GM12878 (cell line): Measurements from ENCODE around the gene WFIKKN1. TPM values are rescaled to one million over a fixed set of nuclear protein-coding genes. Genes with fewer than 3 reads are reported as not detected.

ENCODE experiments used
- BHLHE40 ChIP-seq, 2 experiments: fragments of 450-650 bp in 1 of 2; IDR thresholded peaks; 2 replicates each; pipeline ENCODE4 v1.6.1; 2011 to 2017; ENCODE audit warnings: low read depth in 2 of 2, borderline replicate concordance in 1 of 2, improper control_type of control experiment in 1 of 2, low read length in 1 of 2, mild to moderate bottlenecking in 1 of 2
- CREB1 ChIP-seq: IDR thresholded peaks from 2 replicates; pipeline ENCODE4 v1.6.1; 2012; ENCODE audit warnings: low read depth, mild to moderate bottlenecking, inconsistent platforms
- CTCF ChIP-seq, 3 experiments: IDR thresholded peaks in 2 of 3; conservative IDR thresholded peaks in 1 of 3; 2 replicates each; pipeline ENCODE4 v1.5.1; 2011; ENCODE audit warnings: low read depth in 3 of 3, low read length in 3 of 3, mild to moderate bottlenecking in 3 of 3, control low read depth in 2 of 3, moderate library complexity in 2 of 3, inconsistent platforms in 1 of 3, mixed read lengths in 1 of 3; ENCODE audit not compliant: control insufficient read depth in 2 of 3, insufficient read depth in 1 of 3; ENCODE audit errors: extremely low read depth in 1 of 3
- IKZF2 ChIP-seq, 2 experiments: fragments of 450-650 bp; IDR thresholded peaks; 2 replicates each; pipeline ENCODE4 v1.6.1; 2017; ENCODE audit warnings: mild to moderate bottlenecking in 2 of 2, moderate library complexity in 2 of 2
- RAD21 ChIP-seq: IDR thresholded peaks from 2 replicates; pipeline ENCODE4 v1.6.1; 2011; ENCODE audit warnings: mild to moderate bottlenecking, low read depth, low read length, moderate library complexity; ENCODE audit not compliant: insufficient read depth
- SMC3 ChIP-seq: IDR thresholded peaks from 2 replicates; pipeline ENCODE4 v1.6.1; 2011; ENCODE audit warnings: low read length, improper control_type of control experiment, borderline replicate concordance
- SP1 ChIP-seq: IDR thresholded peaks from one replicate; pipeline ENCODE4 v1.6.1; 2011; ENCODE audit warnings: low read depth, low read length
- YY1 ChIP-seq: IDR thresholded peaks from 2 replicates; pipeline ENCODE4 v1.6.1; 2011; ENCODE audit warnings: low read depth, mild to moderate bottlenecking, low read length
- ZBTB11 ChIP-seq: fragments of 450-650 bp; formaldehyde crosslinking; IDR thresholded peaks from 2 replicates; pipeline ENCODE4 v1.5.0; 2022; ENCODE audit warnings: mild to moderate bottlenecking, missing genetic modification characterization
- ZNF217 ChIP-seq: fragments of 450-650 bp; IDR thresholded peaks from 2 replicates; pipeline ENCODE4 v1.6.1; 2017; ENCODE audit warnings: antibody characterized with exemption, mild to moderate bottlenecking
- polyA plus RNA-seq, 11 experiments: library from polyadenylated mRNA; depleted of rRNA in 4 of 11; unstranded in 6 of 11; stranded (reverse) in 5 of 11; fragments of >200 nt; fragmentation: Nextera tagmentation in 4 of 11; fragmentation: Illumina TruSeq in 1 of 11; extraction: Ambion mirVana in 4 of 11; extraction: Trizol in 1 of 11; gene quantifications; 1 replicate in 1 of 11; 2 replicates in 10 of 11; pipeline versions ENCODE4 v1.2.1 to v1.2.3, GENCODE V29; 2011 to 2016; ENCODE audit warnings: inconsistent platforms in 2 of 11, missing spikeins in 2 of 11, low read depth in 1 of 11
- total RNA-seq, 4 experiments: library from RNA; depleted of rRNA in 3 of 4; stranded (reverse); fragments of >200 nt in 3 of 4; fragmentation: Illumina TruSeq in 1 of 4; extraction: Trizol in 1 of 4; gene quantifications; 2 replicates each; pipeline versions ENCODE4 v1.2.1 to v1.2.3, GENCODE V29; 2013 to 2021

WFIKKN1 gene
- total and polyA plus RNA-seq, 10 of the 15 experiments (the other 5 are each of a cell fraction or from before 2014, with no cell fraction given) = 0.01 to 0.41 (median 0.05) TPM; not detected in 2

- peak; percentile 14 to 62 (median 33); a peak in 4 of 6 replicates for TF ChIP-seq CTCF (IDR thresholded peaks at IDR 0.05 in 2 of 3, conservative IDR thresholded peaks at IDR 0.05 in 1 of 3; ENCODE audit: control insufficient read depth in 2 of 3, extremely low read depth in 1 of 3, insufficient read depth in 1 of 3, low read depth in 3 of 3, low read length in 3 of 3)
- no peak for TF ChIP-seq SP1
- no peak for TF ChIP-seq CREB1
- TF ChIP-seq ZBTB11 (CRISPR knock-in tag) = no peak
- TF ChIP-seq ZNF217 = no peak
- peak; percentile 92 to 96 for TF ChIP-seq BHLHE40 (IDR thresholded peaks at IDR 0.05; ENCODE audit: borderline replicate concordance in 1 of 2, low read depth in 2 of 2, low read length in 1 of 2)
- TF ChIP-seq RAD21 = peak; percentile 23; the same call in 1 of the 2 replicates
- peak; percentile 37; the same call in 1 of the 2 replicates for TF ChIP-seq SMC3
- peak; percentile 38; the same call in 1 of the 2 replicates for TF ChIP-seq YY1
- TF ChIP-seq IKZF2 (IDR thresholded peaks at IDR 0.05) = no peak
These were observed 29.8 kb downstream of the WFIKKN1 start (continued) for GRCh38 chr16:660459-661183.
